SW 1271 (cell line): Measurements from ENCODE around the gene AGAP1.

Experiments used
- DNase-seq, 2 experiments: peaks; one replicate each; lab custom pipeline; 2025; lab: John Stamatoyannopoulos, UW

The AGAP1 gene

GRCh38 chr2:235712176-235712575, 218.3 kb downstream of the AGAP1 start:
- DNase-seq = no peak

GRCh38 chr2:235713189-235713588, 219.3 kb downstream of the AGAP1 start:
- no peak for DNase-seq

GRCh38 chr2:235715601-235716000, 221.8 kb downstream of the AGAP1 start:
- DNase-seq = no peak

DNA sequence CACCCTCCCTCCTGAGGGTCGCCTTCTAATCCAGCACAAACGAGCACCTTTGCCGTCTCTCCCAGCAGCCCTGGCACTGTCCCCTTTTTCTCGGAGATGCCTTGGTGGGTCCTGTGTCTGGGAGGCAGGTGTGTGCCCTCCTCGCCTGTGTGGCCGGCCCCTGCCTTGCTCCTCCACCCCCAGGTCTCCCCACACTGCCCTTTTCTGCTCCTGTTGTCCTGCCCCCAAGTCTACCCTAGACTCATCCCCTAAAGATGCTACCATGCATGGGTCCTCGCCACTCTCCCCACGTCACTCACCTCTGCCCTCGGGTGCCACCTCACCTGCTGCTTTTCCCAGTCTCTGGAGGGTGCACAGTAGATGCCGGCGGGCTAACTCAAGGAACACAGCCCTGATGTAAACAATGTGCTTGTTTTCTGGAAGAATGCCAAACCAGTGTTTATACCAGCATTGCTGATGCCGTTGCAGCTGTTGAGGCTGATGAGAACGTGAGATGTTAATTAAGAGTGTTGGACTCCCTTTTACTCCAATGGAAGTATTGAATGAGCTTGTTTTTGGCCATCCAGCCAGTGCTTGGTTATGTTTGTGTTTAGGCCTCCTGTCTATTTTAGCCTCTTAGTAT, 223.1 kb downstream of the AGAP1 start:
- no peak for DNase-seq

DNA sequence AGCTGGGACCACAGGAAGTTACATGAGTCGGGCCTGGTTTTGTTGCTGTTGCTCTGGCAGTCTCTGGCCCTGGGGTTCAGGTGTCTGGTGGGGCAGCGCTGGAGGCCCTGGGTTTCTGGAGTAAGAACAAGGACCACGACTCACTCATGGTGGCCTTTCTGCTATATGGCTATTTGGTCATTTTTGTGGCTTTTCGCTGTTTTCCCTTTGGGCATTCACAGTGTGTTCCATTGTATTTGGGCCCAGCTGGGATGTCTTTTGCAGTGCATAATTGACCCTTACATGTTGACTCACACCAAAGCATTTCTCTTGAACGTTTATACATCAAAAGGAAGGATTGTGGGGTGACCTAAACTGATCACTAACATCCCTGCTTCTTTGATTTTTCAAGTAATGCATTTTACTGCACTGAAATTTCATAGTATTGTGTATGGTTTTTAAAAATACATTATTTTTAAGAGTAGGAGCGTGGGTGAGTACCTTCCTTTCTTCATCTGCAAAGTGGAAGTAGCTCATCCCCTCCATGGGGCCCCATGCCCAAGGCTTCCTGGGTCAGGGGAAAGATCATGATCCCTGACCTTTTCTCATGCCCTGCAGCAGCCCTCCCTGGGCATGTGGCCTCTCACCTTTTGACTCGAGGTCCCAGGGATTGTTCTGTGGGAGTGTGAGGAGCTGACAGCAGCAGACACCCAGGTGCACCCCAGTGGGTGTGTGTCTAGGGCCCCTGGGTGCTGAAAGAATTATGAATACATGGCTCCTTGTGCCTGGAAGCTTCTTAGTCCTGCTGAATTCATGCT, 225.5 kb downstream of the AGAP1 start:
- no peak for DNase-seq

DNA sequence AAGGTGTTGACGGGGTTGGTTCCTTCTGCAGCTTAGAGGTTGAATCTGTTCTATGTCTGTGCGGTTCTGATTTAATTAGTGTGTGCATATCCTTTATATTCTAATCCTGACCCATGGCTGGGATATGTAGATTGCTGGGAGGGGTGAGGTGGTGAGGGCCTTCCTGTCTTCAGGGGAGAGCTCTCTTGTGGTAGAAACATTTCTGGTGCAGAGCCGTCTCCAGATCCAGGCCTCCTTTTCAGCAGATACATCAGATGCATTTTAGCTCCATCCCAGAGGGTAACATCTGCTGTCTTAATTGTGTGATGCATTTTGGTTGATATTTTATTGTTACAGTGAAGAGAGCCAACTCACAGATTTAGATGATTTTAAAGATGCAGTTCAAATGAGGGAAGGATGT, 227.8 kb downstream of the AGAP1 start:
- DNase-seq = no peak

DNA sequence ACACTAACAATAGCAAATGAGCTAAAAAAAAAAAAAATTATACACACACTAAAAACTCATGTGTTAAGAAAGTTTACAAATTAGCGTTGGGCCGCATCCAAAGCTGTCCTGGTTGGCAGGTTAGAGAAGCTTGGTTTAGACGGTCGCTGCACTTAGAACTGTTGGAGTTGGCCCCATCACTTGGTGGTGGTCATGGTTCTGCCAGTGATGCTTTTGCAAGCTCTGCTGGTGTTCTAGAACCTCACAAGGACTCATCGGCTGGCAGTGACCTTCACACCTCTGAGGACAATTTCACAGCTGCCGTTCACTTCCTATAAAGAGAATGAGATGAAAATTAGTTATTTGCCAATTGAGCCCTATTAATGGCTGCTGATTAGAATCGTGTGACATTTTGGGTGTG, 229.0 kb downstream of the AGAP1 start:
- DNase-seq = no peak

- no peak for DNase-seq
These were observed 229.5 kb downstream of the AGAP1 start for GRCh38 chr2:235723371-235723770.

- DNase-seq = no peak
These were observed 230.1 kb downstream of the AGAP1 start for GRCh38 chr2:235723811-235724465.

DNA sequence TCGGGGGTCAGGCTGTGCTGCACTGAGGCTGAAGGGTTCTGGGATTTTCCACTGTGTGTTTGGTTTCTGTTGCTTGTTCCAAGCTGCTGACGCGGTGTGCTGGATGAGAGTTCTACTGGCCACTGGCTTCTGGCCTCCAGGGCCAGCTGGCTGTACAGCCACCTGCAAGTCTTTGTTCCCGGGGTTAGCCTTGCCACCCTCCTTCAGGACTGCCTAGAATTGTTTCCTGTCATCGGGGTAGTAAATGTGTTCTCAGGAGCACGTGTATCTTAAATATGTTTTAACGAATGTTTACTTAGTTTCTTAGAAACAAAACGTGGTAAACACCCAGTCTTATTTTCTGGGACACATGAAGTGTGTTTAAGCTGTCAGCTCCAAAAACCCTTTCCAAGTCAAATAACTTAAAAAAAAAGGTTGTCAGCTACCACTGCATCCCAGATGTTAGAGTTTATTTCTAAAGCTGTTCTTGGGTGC, 231.2 kb downstream of the AGAP1 start:
- DNase-seq = no peak

- DNase-seq = no peak
These were observed 232.0 kb downstream of the AGAP1 start for GRCh38 chr2:235725841-235726240.

DNA sequence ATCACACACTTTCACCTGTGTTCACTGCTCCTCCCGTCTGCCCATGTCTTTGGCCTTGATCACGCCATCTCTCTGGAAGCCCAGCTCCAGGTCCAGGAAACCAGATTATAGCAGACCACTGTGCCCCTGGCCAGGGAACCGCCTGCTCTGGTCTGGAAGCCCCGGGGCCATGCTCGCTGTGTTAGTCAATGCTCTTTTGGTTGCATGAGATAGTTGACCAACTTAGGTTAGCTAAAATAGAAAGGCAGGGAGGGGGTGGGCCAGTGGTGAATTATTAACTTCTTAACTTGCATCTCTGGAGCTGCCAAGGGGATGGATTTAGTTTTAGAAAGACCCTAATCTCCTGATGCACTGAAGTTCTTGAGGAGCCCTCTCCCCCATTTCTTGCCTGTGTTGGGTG, 232.7 kb downstream of the AGAP1 start:
- DNase-seq = no peak

DNA sequence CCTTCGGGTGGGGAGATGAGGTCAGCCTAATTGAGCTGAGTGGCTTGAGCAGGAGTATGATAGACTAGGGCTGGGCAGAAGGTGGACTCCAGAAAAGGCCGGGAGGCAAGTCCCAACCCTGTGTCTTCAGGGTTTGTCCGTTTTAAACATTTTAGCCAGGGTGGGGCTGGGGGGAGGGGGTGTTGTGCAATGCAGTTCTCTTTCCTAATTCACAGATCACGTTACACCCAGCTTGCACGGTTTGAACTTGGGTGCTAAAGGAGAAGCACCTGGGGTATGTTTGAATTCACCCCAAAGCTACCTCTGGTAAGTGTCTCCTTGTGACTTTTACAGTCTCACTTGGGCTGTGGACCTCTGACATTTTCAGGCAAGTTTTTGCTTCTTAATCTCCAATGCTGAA, 233.3 kb downstream of the AGAP1 start:
- DNase-seq = no peak

DNA sequence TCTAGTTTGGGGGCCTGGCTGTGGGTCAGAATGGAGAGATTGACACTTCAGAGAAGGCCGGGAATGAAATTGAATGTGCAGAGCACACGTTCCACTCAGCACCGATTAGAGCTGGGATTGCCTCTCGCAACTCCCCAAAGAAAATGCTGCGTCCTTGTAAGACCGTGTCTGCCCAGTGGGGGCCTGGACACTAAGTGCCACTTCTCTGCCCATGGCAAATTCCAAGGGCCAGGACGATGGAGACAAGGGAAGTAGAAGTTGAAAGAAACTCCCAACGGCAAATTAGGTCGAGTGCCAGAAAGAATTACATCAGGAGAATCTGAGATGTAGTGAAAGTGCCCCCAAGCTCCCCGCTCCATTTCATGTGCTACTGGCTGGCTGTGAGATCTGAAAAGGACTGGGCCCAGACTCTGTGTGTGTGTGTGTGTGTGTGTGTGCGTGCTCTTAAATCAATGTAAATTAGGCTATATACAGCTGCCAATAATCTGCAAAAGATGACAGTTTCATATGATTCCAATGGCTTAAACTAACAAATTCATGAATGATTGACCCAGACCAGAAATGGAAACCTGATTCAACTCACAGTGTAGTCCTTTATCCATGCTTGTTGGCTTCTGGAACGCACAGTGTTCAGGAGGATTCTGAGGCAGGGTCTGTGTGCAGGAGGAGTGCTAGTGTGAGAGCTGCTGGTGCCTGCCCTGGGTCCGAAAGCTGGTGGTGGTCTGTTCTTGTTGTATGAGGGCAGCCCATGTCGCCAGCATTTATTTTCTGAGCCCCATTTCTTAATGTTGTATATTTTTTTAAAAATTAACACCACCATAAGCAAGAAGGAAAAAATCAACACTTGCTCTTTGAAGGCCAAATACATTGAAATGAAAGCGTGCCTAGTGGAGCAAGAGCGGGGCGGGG, 234.3 kb downstream of the AGAP1 start:
- DNase-seq = no peak

GRCh38 chr2:235728800-235729556, 235.1 kb downstream of the AGAP1 start:
- no peak for DNase-seq

DNA sequence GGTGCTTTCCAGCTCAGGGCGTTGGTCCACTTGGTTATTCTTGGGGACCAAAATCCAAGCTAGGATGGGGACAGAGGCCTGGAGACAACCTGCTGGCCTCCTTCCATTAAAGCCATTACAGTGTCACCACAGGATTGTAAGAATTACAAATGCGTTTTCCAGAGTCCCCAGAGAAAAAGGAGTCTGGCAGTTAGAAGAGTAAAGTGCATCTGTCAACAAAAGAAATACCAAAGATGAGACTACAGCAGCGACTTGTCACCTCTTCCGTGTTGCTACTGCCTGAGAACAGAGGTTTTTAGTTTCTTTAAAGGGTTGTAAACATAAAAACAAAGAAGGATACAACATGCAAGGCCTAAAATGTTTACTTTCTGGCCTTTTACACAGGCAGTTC, 235.7 kb downstream of the AGAP1 start:
- DNase-seq = no peak

DNA sequence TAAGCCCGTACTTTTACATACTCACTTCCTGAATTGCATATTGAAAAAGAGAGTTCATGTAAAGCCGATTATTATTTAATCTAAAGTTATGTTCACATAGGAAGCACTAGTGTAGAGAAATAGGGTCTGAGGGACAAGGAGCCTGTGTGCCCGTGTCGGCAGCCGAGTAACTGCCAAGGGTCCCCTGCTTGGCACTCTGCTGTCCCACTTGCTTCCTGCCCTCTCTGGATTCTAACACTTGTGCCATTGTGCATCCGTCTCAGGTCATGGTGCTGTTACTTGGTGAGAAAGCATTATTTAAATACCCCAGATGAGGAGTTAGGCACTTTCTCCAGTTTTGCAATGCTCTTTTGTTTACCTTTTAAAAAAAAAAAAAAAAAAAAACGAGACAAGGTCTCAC, 236.3 kb downstream of the AGAP1 start:
- no peak for DNase-seq

GRCh38 chr2:235733761-235734160, 239.9 kb downstream of the AGAP1 start:
- no peak for DNase-seq

DNA sequence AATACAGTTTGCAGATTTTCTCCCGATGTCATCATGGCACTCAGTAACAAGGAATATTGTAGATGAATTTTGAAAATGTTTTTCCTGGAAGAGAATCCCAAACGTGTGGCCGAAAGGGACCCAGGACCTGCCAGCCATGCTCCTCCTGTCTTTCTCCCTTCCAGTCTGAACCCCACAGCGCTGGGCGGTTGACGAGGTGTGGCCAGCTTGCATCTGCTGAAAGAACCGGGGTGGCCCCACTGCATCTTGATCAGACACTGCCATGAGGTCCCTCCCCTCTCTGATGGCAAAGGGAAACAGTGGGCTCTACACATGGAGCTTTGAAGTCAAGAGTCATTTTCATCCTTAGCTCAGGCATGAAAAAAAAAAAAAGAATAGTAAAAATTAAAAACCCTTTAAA, 240.3 kb downstream of the AGAP1 start:
- DNase-seq = no peak

DNA sequence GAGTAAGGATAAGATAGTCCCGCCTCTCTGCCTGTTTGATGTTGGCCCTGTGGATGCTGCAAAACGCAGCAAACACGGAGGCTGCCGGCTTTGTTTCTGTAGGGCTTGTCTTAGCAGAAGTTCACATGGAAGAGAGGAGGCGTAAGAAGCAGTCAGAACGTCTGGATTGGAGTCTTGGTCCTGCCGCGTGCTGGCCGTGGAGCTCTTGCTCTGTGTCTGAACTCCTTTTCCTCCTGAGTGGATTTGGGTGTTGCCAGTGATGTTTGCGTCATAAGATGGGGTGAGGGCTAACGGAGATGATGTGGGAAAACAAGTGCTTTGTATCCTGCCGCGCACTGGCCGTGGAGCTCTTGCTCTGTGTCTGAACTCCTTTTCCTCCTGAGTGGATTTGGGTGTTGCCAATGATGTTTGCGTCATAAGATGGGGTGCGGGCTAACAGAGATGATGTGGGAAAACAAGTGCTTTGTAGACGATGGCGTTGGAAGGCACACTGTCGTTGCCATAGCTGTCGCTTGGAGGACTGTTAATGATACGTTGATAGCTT, 240.9 kb downstream of the AGAP1 start:
- DNase-seq = no peak

GRCh38 chr2:235737396-235737795, 243.6 kb downstream of the AGAP1 start:
- no peak for DNase-seq
